NCI-H2196 treated with DMSO at 0.1 percent for 48 hours (cell line): ENCODE measurements around the gene USP9Y.
"Not testable (repeated sequence)": the region's sequence is repeated elsewhere in the genome, so short reads cannot be mapped to it uniquely, and the experiment has no call there.

Experiments
- DNase-seq: peaks from one replicate; lab custom pipeline; 2025; ENCODE audit not compliant: unreplicated experiment; lab: John Stamatoyannopoulos, UW

The USP9Y gene

GRCh38 chrY:12701181-12701695 is at the start of gene USP9Y:
TSS of gene USP9Y (plus strand) at chrY:12701231. CDS start at chrY:12709448, 8,217 bp downstream.
- no peak for DNase-seq

- no peak for DNase-seq
Measured at GRCh38 chrY:12651621-12652036, 49.4 kb upstream of the USP9Y start.

DNA sequence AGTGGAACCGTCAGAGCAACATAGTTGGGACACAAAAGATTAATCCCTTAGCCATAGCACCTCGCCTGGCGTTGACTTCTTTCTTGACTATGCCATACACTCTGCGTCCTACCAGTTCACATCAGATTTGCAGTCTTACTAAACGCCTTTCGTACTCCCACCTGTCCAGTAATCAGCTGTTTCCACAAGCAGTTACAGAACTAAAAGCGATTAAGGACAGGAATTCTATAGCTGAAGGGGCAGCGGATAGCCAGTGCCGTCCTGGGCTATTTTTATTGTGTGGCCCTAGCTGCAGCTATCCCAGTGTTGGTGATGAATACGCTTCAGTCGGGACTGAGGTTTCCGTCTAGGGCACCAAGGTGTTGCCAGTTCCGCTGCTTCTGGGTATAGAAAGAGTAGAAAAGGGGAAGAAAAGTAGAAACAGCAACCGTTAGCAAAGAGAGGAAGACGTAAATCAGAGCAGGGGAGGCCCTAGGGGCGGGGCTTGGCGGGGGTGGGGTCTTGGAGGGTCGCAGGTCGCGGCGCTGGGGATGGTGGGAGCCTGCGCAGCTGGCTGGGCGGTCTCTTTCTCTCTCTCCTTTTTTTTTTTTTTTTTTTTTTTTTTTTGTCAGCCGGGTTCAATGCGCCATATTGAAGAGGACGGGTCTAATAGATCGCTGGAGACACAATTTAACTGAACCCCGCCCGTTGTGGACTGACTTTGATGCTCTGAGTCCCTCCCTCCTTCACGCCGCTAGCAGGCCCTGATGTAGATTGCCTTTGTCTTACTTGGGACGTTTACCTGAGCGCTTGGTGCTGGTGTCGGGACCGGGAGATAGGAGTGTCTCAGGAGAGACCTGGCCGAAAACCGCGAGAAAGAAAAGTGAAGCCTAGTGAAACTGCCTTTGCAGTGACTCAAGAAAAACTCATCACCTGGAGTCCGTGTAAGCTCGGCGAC is 39.0 kb upstream of the USP9Y start:
- peak; percentile 27 for DNase-seq

DNA sequence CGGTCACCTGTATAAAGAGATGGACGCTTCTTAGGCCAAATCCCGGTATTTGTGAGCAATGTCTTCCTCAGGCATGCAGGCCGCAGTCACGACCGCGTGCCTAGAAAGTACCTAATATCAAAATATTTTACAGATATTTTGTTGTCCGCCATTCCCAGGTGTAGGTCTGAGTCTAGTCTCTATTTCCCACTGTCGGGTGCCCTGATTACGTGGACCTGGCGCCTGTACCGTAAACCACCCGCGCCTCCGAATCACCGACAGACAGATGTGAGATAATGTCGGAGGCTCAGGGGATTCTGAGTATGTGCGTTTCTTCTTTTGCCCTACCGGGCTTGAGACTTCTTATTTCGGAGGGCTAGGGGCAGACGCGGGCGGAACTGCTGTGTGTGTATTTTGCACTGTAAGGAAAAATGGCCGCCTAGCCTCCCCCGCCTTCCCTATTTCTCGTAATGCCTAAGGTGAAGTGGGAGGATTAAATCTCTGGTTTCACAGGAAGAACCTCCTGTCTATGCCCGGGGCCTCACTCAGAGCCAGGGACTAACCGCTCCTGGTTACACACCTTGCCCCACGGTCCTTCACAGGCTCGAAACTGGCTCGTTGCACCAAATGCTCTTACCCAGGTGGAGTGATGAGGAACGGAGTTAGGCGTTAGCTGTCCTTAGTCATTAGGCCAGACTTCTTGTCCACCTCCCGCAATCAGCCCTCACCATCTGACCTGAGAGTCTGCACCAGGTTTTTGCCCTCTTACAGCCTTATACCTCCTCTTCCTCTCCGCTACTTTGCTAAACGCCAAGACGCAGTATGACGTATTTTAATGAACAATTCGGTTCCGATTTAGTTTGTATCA is 38.1 kb upstream of the USP9Y start:
- DNase-seq = peak; percentile 44

DNA sequence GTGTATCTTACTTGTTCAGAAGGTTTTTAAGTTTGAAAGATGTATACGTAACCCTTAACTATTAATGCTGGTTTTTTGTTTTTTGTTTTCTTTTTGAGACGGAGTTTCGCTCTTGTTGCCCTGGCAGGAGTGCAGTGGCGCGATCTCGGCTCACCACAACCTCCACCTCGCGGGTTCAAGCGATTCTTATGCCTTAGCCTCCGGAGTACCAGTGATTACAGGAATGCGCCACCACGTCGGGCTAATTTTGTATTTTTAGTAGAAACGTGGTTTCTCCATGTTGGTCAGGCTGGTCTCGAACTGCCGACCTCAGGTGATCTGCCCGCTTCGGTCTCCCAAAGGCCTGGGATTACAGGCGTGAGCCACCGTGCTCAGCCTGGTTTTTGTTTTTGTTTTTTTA is 37.2 kb upstream of the USP9Y start:
- DNase-seq = not testable (repeated sequence)

DNA sequence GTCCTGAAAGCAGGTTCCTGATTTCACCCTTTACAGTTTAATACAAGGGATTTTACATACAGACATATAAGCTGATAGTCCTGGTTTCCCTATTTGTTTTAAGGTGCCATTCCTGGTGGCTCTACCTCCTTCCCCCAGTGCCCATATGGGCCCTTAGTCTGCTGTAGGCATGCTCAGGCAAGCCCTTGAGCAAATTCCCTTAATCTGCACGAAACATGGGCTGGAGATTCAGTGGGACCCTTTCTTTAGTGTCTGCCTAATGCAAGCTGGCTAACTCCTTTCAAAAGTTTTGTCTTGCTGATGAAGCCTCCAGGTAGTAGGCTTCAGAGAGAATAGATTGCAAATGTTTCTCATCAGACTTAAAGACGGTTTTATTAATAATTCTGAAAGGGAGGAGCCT is 22.9 kb upstream of the USP9Y start:
- DNase-seq = no peak

- DNase-seq = no peak
Measured at GRCh38 chrY:12681535-12681934, 19.5 kb upstream of the USP9Y start.

DNA sequence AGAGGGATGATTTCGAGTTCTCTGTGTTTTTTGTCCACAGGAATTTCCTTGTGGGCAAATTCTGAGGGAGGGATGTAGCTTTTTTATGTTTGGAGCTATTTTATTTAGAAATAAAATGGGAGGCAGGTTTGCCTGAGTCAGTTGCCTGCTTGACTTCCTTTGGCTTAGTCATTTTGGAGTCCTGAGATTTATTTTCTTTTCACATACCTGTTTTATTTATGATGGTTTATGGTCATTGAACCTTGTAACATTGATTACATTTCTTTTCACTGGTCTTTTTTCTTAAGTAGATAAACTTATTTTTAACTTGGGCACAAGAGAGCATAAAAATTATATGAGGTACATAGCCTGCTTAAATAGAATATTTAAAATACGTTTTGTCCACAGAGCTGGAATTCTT is 12.7 kb upstream of the USP9Y start:
- no peak for DNase-seq

- no peak for DNase-seq
Measured at GRCh38 chrY:12700087-12700486, 944 bp upstream of the USP9Y start.

- no peak for DNase-seq
Measured at GRCh38 chrY:12702174-12702573, 1.1 kb downstream of the USP9Y start.

- DNase-seq = no peak
Measured at GRCh38 chrY:12710460-12710859, 9.4 kb downstream of the USP9Y start.

- no peak for DNase-seq
Measured at GRCh38 chrY:12715376-12715775, 14.3 kb downstream of the USP9Y start.

DNA sequence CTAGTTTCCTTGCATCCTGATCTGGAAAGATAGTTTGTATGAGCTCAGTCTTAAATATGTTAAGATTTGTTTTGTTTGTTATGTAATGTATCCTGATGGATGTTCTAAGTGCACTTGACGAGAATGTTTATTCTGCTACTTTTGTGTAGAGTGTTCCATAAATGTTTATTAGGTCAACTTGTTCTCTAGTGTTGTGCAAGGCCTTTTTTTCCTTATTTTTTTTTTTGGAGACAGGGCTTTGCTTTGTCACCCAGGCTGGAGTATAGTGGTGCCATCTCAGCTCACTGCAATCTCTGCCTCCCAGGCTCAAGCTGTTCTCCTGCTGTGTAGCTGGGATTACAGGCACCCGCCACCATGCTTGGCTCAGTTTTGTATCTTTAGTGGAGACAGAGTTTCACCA is 28.7 kb downstream of the USP9Y start:
- DNase-seq = no peak

GRCh38 chrY:12733625-12734024 is 32.6 kb downstream of the USP9Y start:
- no peak for DNase-seq

- DNase-seq = no peak
Measured at GRCh38 chrY:12734051-12734450, 33.0 kb downstream of the USP9Y start.

- no peak for DNase-seq
Measured at GRCh38 chrY:12741414-12741813, 40.4 kb downstream of the USP9Y start.

- DNase-seq = no peak
Measured at GRCh38 chrY:12742725-12743124, 41.7 kb downstream of the USP9Y start.

DNA sequence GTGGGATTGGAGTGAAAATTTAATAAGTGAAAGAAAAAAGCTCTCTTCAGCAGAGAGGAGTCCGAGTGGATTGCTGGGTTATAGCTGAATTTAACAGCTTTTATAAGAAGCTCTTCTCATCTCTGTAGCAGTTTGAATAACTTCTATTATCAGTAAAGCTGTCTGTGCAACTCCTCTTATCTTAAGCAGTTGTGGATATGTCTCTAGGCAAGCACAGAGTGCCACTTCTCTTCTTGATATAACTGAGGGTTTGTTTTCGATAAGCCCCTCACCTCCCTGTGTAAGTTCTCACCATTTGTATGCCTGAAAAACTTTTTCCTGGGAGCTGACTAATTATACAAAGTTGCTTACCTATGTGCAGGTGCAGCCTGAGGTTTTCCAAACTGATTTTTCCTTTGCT is 43.1 kb downstream of the USP9Y start:
- DNase-seq = no peak

DNA sequence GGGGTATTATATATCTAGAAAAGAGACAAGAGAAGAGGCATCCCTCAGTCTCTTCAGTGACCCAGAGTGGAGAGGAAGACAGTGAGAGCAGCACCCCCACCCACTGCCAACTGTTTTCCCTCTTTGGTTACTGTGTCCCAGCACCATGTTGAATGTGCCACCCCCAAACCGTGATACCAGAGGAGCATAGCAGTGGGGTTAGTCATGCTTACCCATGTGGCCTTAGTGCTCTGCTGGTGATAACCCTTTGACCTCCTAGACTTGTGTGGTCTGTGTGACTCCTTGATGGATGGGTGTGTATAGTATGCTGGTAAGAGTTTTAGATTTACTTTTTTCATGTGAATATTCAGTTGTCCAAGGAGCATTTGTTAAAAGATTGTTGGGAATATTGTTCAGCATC is 48.3 kb downstream of the USP9Y start:
- no peak for DNase-seq

DNA sequence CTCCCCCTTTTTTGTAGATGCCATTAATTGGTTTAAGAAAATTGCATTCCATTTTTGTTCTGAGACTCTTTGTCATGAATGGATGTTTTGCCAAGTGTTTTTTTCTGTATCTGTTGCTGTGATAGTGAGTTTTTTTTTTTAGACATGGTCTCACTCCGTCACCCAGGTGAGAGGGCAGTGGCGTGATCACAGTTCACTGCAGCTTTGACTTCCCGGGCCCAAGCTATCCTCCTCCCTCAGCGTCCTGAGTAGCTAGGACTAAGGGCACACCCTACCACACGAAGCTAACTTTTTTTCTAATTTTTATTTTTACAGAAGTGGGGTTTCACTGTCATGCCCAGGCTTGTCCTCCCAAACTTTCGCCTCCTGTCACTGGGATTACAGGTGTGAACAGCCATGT is 51.8 kb downstream of the USP9Y start:
- no peak for DNase-seq

DNA sequence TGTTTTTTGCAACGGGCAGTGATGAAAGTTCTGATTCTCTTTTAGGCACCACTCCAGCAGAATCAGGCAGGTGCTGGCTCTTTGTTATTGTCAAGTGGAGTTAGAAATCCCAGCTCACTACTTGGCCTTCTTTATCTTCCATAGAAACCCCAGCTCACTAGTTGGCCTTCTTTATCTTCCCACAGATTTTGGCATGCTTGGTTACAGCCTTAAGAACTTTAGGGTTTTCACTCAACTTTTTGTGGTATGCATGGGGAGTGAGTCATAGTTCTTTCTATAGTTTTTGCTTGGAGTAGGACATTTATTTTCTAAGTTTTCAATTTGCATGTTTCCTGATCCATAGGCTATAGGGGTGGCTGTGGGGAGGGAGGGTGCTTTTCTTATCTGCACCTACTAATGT is 55.0 kb downstream of the USP9Y start:
- no peak for DNase-seq

DNA sequence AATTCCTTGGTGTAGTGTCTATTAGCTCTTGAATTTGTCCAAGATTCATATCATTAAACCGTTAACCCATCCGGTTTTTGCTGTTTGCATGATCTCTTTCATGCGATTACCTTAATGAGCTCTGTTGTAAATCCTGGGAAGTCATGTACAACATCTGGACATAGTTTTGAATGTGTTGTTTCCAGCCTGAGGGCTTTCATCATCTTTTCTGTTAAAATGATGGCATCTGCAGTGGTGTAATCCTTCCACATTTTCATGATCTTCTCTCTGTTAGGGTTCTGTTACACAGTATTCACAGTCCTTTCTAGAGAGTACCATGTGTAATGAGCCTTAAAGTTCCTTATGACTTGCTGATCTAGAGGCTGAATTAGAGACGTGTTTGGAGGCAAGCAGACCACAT is 64.9 kb downstream of the USP9Y start:
- DNase-seq = no peak
